Neural cell (in vitro differentiated cells): ENCODE measurements around the gene SFXN1. TPM values are rescaled to one million over a fixed set of nuclear protein-coding genes. Genes with fewer than 3 reads are reported as not detected.

Experiments used
- H2AFZ ChIP-seq: fragments of 200-600, 300-800 bp; sonication (generic), shearing (Covaris generic); 2 replicates; pipeline ENCODE4 v1.6.0; 2014; ENCODE audit warnings: low read depth, mild to moderate bottlenecking, antibody characterized with exemption, low read length, moderate library complexity
- H3F3A ChIP-seq: fragments of 200-600 bp; shearing (Covaris generic); 2 replicates; pipeline ENCODE4 v1.6.1; 2016; ENCODE audit warnings: mild to moderate bottlenecking, moderate library complexity, mixed read lengths, antibody characterized with exemption, low read length; ENCODE audit not compliant: insufficient read depth, poor library complexity, severe bottlenecking
- H3K27ac ChIP-seq: fragments of 200-600, 300-800 bp; sonication (generic), shearing (Covaris generic); 2 replicates; pipeline ENCODE4 v1.5.1; 2014; ENCODE audit warnings: mild to moderate bottlenecking, low read length, moderate library complexity
- H3K27me3 ChIP-seq: fragments of 300-800, 200-600 bp; sonication (generic), shearing (Covaris generic); 2 replicates; pipeline ENCODE4 v1.6.0; 2014; ENCODE audit warnings: mild to moderate bottlenecking, low read depth, low read length, moderate library complexity; ENCODE audit not compliant: insufficient read depth
- H3K36me3 ChIP-seq: fragments of 300-800, 200-600 bp; sonication (generic), shearing (Covaris generic); 2 replicates; pipeline ENCODE4 v1.5.1; 2014; ENCODE audit warnings: mild to moderate bottlenecking, antibody characterized with exemption, low read length, moderate library complexity; ENCODE audit not compliant: insufficient read depth
- H3K4me2 ChIP-seq: fragments of 300-800, 200-600 bp; sonication (generic), shearing (Covaris generic); 2 replicates; pipeline ENCODE4 v1.6.0; 2014; ENCODE audit warnings: mild to moderate bottlenecking, low read length
- H3K4me3 ChIP-seq: fragments of 300-800, 200-600 bp; sonication (generic), shearing (Covaris generic); 2 replicates; pipeline ENCODE4 v1.5.1; 2014; ENCODE audit warnings: mild to moderate bottlenecking, low read length, moderate library complexity
- H3K79me2 ChIP-seq: fragments of 200-600 bp; shearing (Covaris generic); replicated peaks from 2 replicates; pipeline ENCODE4 v1.6.0; 2014; ENCODE audit warnings: mild to moderate bottlenecking, low read length, moderate library complexity; ENCODE audit not compliant: insufficient read depth
- H3K9ac ChIP-seq: fragments of 300-800, 200-600 bp; sonication (generic), shearing (Covaris generic); 2 replicates; pipeline ENCODE4 v1.6.1; 2016; ENCODE audit warnings: mild to moderate bottlenecking, low read length, mixed read lengths
- H3K9me2 ChIP-seq: fragments of 200-600 bp; shearing (Covaris generic); 2 replicates; pipeline ENCODE4 v1.6.1; 2016; ENCODE audit warnings: mild to moderate bottlenecking, low read length, mixed read lengths; ENCODE audit not compliant: insufficient read depth
- H3K9me3 ChIP-seq: fragments of 200-600, 300-800 bp; sonication (generic), shearing (Covaris generic); 2 replicates; pipeline ENCODE4 v1.6.1; 2016; ENCODE audit warnings: mild to moderate bottlenecking, mixed run types, low read length, moderate library complexity, mixed read lengths
- H4K20me1 ChIP-seq: fragments of 200-600 bp; shearing (Covaris generic); 2 replicates; pipeline ENCODE4 v1.6.1; 2016; ENCODE audit warnings: mild to moderate bottlenecking, mixed run types; ENCODE audit not compliant: insufficient read depth
- EP300 ChIP-seq: fragments of 450-650 bp; conservative IDR thresholded peaks from 2 replicates; pipeline ENCODE4 v1.6.1; 2014; ENCODE audit warnings: antibody characterized with exemption, mild to moderate bottlenecking, moderate library complexity; ENCODE audit not compliant: poor library complexity, severe bottlenecking
- EZH2 ChIP-seq: fragments of 200-600, 300-800 bp; shearing (Covaris generic), sonication (generic); IDR thresholded peaks from 2 replicates; pipeline ENCODE4 v1.6.1; 2014; ENCODE audit warnings: antibody characterized with exemption, low read length, borderline replicate concordance, mild to moderate bottlenecking; ENCODE audit not compliant: insufficient read depth, poor library complexity, severe bottlenecking
- MXI1 ChIP-seq: fragments of 450-650 bp; conservative IDR thresholded peaks from 2 replicates; pipeline ENCODE4 v1.6.1; 2014; ENCODE audit warnings: antibody characterized with exemption, mild to moderate bottlenecking; ENCODE audit not compliant: poor library complexity, severe bottlenecking
- POLR2AphosphoS5 ChIP-seq: IDR thresholded peaks from 2 replicates; pipeline ENCODE4 v1.6.1; 2012
- RAD21 ChIP-seq: fragments of 450-650 bp; conservative IDR thresholded peaks from 2 replicates; pipeline ENCODE4 v1.6.1; 2014; ENCODE audit warnings: antibody characterized with exemption, mild to moderate bottlenecking, moderate library complexity
- REST ChIP-seq: IDR thresholded peaks from 2 replicates; pipeline ENCODE4 v1.6.1; 2012; ENCODE audit warnings: borderline replicate concordance
- SMC3 ChIP-seq: fragments of 450-650 bp; conservative IDR thresholded peaks from 2 replicates; pipeline ENCODE4 v1.6.1; 2014; ENCODE audit warnings: antibody characterized with exemption, mild to moderate bottlenecking, moderate library complexity; ENCODE audit not compliant: poor library complexity
- TAF1 ChIP-seq: IDR thresholded peaks from 2 replicates; pipeline ENCODE4 v1.6.1; 2012; ENCODE audit warnings: low read depth
- polyA plus RNA-seq: library from polyadenylated mRNA; depleted of rRNA; stranded (reverse); fragments of >200 nt; gene quantifications from 2 replicates; pipeline ENCODE4 v1.2.3, GENCODE V29; 2014
- TF ChIP-seq, protein P1 (sequence below): fragments of 450-650 bp; IDR thresholded peaks from 2 replicates; pipeline ENCODE4 v1.5.1; 2014; ENCODE audit warnings: antibody characterized with exemption, mild to moderate bottlenecking, moderate library complexity; ENCODE audit not compliant: poor library complexity, severe bottlenecking

SFXN1 gene
- polyA plus RNA-seq, 1 donor from 2014 or later = 109 TPM

DNA sequence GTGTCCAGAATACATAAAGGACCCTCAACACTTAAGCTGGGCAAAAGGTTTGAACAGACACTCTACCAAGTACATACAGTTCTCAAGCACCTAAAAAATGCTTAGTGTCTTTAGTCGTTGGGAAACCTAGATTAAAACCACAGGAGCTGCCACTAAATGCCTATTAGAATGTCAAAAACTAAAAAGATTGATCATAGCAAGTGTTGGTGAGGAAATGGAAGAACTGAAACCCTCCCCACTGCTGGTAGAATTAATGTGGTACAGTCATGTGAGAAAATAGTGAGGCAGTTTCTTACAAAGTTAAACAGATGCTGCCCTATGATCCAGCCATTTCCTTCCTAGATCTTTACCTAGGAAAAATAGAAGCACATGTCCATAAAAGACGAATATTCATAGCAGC is 40.6 kb downstream of the SFXN1 start:
- no peaks in the 10 kb centered on the region for H3K9me3 ChIP-seq
- H2AFZ ChIP-seq = no peak overlapping the region
- H3K27ac ChIP-seq = no peak overlapping the region
- H3K79me2 ChIP-seq = no peaks in the 10 kb centered on the region
- no peak overlapping the region for H3K4me3 ChIP-seq
- no peaks in the 10 kb centered on the region for H3K9me2 ChIP-seq
- H3K27me3 ChIP-seq = no peaks in the 10 kb centered on the region
- H3K9ac ChIP-seq = no peak overlapping the region
- no peak overlapping the region for H3K4me2 ChIP-seq
- no peaks in the 10 kb centered on the region for H3F3A ChIP-seq
- H4K20me1 ChIP-seq = no peaks in the 10 kb centered on the region
- TF ChIP-seq EZH2 = no peak
- H3K36me3 ChIP-seq = peaks cover 40% of the 10 kb centered on the region

GRCh38 chr5:175520321-175520720 is 42.0 kb downstream of the SFXN1 start:
- H3F3A ChIP-seq = no peaks in the 10 kb centered on the region
- no peak overlapping the region for H3K9ac ChIP-seq
- H3K27ac ChIP-seq = no peak overlapping the region
- no peaks in the 10 kb centered on the region for H3K9me3 ChIP-seq
- H3K4me2 ChIP-seq = no peak overlapping the region
- H3K4me3 ChIP-seq = no peak overlapping the region
- H3K36me3 ChIP-seq = peaks cover 40% of the 10 kb centered on the region
- H3K9me2 ChIP-seq = no peaks in the 10 kb centered on the region
- H2AFZ ChIP-seq = no peak overlapping the region
- no peaks in the 10 kb centered on the region for H3K27me3 ChIP-seq
- no peaks in the 10 kb centered on the region for H3K79me2 ChIP-seq
- H4K20me1 ChIP-seq = no peaks in the 10 kb centered on the region
- TF ChIP-seq, protein P1, sequence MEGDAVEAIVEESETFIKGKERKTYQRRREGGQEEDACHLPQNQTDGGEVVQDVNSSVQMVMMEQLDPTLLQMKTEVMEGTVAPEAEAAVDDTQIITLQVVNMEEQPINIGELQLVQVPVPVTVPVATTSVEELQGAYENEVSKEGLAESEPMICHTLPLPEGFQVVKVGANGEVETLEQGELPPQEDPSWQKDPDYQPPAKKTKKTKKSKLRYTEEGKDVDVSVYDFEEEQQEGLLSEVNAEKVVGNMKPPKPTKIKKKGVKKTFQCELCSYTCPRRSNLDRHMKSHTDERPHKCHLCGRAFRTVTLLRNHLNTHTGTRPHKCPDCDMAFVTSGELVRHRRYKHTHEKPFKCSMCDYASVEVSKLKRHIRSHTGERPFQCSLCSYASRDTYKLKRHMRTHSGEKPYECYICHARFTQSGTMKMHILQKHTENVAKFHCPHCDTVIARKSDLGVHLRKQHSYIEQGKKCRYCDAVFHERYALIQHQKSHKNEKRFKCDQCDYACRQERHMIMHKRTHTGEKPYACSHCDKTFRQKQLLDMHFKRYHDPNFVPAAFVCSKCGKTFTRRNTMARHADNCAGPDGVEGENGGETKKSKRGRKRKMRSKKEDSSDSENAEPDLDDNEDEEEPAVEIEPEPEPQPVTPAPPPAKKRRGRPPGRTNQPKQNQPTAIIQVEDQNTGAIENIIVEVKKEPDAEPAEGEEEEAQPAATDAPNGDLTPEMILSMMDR = no peak
- no peak for TF ChIP-seq EZH2
- TF ChIP-seq MXI1 = no peak
- no peak for TF ChIP-seq EP300
- no peak for TF ChIP-seq POLR2AphosphoS5
- no peak for TF ChIP-seq TAF1
- TF ChIP-seq RAD21 = no peak
- TF ChIP-seq REST = no peak
- no peak for TF ChIP-seq SMC3

DNA sequence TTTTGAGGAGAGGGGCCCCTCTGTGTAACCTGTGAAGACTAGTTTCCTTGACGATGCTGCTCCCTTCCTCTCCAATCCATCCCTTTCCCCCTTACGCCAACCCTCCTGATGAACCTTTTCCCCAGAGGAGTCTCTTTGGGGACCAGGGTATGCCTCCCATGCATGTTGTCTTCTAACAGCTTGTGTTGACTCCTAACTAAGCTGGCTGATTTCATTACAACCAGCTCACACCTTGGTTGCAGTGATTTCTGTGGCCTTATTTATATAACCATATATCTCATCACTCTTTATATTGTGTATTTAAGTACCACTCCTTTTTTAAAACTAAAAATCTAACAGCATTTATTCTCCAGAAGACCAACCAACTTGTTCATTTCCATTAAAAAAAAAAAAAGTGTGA is 42.5 kb downstream of the SFXN1 start:
- H3K79me2 ChIP-seq = no peaks in the 10 kb centered on the region
- no peaks in the 10 kb centered on the region for H3K9me2 ChIP-seq
- TF ChIP-seq SMC3 = no peak
- no peak for TF ChIP-seq EP300
- TF ChIP-seq MXI1 = no peak
- no peak overlapping the region for H2AFZ ChIP-seq
- no peaks in the 10 kb centered on the region for H3F3A ChIP-seq
- no peaks in the 10 kb centered on the region for H3K27me3 ChIP-seq
- no peaks in the 10 kb centered on the region for H3K9me3 ChIP-seq
- no peak overlapping the region for H3K9ac ChIP-seq
- H3K36me3 ChIP-seq = peaks cover 40% of the 10 kb centered on the region
- H3K27ac ChIP-seq = no peak overlapping the region
- H4K20me1 ChIP-seq = no peaks in the 10 kb centered on the region
- no peak overlapping the region for H3K4me2 ChIP-seq
- no peak overlapping the region for H3K4me3 ChIP-seq
